RPMI7951 (cell line): Measurements from ENCODE around the gene BRI3. TPM values are rescaled to one million over a fixed set of nuclear protein-coding genes. Genes with fewer than 3 reads are reported as not detected.

Source experiments
- DNase-seq: peaks from one replicate; pipeline ENCODE4 v3.0.0-alpha.2; 2012; ENCODE audit warnings: low read depth
- total RNA-seq: library from RNA; depleted of rRNA; stranded (reverse); fragments of >200 nt; shearing (Covaris generic); gene quantifications from 2 replicates; pipeline ENCODE4 v1.2.3, GENCODE V29; 2014

The BRI3 gene
- total RNA-seq, 1 experiment from 2014 or later: 76.9 TPM

- DNase-seq: no peak
These were observed 5.4 kb downstream of the BRI3 start for GRCh38 chr7:98286701-98287485.

DNA sequence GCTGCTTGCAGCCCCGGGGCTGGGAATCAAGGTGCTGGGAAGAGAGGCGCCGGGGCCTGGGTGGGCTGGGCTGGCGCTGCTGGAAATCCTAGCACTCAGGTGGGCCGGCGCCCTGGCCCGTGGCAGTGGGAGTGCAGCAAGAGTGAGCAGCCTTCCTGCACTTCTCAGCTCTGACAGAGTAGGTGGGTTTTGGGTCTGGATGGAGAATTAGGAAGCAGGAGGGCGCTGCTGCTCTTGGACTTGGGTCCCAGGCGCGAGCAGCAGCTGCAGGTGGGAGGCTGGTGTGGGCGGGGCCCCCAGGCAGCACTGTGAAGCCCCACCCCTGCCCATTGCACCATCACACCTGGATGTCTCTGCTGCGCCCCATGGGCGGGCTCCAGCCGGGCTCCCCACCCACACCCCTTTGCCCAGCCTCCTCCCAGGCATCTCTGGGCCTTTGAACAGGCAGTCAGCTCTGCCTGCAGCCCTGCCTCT lies 6.0 kb downstream of the BRI3 start:
- DNase-seq: no peak

DNA sequence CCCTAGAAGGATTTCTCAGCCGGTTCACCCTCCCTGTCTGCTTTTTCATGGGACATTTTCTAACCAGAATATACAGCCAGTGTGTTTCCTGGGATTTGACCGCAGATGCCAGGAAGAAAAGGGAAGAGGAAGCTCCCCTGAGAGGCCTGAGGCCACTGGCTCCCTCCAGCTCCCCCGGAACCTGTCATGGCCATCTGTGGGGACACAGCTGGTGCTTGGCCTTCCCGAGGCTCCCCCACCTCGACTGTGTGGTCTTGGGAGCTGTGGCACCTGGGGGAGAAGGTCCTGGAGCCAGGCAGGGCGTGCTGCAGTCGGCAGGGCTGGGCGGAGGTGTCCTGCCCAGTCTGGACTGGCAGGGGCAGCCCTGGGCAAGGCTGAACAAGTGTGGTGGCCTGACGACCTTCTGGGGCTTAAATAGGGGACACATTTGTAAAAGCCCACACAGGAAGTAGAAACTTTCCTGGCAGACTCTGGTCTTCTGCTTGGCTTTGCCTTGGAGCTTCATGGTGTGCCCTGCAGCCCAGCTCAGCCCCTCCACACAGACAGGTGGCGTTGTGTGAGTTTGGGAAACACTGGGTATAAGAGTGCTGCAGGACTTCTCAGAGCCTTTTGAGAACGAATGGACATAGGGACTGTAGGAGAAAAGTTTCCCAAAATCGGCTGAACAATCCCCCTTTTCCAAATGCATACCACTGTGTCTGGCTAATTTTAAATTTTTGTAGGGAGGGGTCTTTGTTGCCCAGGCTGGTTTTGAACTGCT lies 6.8 kb downstream of the BRI3 start:
- DNase-seq: no peak

- no peak for DNase-seq
These were observed 7.9 kb downstream of the BRI3 start for GRCh38 chr7:98289333-98289875.

DNA sequence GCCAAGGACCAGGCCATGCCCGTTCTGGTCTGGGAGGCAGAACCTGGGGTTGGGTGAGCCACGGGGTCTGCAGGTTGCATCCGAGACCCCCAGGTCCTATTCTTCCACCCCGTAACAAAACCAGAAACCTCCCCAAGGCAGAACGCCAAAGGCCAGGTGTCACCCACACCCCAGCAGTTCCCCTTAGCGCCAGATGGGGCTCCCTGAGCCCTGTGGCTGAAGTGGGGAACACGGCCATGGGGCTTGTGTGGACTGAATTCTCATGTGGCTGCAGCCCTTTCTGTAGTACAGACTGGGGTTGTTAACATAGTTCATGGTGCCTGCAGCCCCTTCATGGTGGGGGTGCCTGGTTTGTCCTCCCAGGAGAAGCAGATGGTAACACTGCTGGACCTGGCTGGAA lies 10.2 kb downstream of the BRI3 start:
- no peak for DNase-seq

- no peak for DNase-seq
These were observed 11.8 kb downstream of the BRI3 start for GRCh38 chr7:98293265-98293664.

DNA sequence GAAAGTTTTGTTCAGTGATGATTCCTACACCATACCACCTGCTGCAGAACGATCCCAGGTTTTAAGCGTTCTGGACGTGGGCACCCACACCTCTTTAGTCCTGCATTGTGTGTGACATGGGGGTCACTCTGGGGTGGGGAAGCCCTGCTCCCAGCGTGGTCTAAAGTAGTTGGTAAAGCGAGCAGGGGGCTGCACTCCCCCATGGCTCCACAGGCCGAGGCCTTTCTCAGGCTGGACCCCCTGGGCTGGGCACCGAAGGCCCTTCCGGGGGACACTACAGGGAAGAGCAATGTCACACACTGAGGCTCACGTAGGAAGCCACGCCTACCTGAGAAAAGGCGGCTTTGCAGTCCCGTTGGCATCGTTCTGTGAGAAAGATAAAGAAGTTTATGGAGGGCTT lies 12.3 kb downstream of the BRI3 start:
- DNase-seq: no peak

DNA sequence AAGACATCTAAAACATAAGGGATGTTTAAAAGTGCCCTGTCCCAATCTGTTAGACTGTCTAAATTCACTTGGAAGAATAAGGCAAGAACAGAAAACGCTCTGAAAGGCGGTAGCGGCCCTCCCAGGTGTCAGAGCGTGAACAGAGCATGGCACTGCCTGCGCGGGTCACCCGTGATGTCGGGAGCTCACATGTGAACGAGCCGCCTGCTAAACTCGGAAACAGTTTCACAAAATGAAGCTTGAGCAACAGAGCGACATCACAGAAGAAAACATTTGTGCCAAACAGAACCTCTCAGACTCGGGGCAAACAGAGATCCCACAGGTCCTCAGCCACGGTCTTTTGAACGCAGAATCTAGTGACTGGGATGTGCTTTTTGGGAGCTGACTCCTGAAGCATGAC lies 12.8 kb downstream of the BRI3 start:
- DNase-seq: no peak

- DNase-seq: peak; percentile 42
These were observed 13.4 kb downstream of the BRI3 start for GRCh38 chr7:98294798-98295382.

DNA sequence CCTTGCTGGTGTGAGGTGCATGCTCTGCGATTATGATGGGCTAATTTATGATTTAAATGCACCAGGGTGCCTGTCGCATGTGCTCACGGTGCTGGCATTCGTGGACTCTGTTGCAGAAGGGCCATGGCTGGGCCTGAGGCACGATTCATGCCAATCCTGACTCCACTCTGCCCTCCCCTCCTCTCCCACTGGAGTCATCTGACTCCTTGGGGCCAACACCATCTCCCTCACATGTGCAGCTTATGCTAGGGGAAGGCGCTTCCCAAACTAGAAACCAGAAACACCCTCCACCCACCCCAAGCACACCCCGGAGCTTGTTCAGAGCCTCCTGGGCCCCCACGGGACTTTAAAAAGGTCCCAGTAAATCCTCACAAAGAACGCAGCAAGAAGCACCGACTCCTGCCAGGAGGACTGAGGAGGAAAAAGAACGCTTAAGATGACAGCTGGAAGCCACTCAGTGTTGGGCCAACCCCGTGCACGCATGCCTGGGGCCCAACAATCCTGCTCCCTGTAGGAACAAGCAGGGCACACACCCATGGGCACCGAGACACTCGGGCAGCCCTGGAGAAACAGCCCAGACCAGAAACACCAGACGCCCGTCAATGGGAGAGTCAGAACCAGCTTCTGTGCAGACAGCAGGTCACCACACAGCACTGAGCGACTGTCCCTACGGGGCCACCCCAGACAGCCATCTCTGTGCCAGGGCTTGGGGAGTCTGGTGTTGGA lies 14.1 kb downstream of the BRI3 start:
- no peak for DNase-seq

DNA sequence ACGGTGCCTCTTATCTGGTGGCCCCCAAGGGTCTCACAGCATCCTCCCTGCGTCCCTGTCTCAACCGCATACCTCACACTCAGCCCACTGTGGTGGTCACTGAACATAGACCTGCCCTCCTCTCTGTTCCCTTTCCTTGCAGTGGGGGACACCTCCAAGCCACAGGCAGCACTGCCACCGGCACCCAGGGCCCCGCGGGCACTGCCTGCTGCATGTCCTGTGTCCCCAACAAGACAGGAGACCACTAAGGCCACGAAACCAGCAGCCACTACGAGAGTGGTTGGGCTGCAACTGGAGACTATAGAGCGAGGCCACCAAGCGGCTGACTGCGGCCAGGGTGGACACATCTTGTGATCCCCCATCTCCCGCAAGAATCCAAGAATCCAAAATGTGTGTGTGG lies 15.3 kb downstream of the BRI3 start:
- DNase-seq: no peak

DNA sequence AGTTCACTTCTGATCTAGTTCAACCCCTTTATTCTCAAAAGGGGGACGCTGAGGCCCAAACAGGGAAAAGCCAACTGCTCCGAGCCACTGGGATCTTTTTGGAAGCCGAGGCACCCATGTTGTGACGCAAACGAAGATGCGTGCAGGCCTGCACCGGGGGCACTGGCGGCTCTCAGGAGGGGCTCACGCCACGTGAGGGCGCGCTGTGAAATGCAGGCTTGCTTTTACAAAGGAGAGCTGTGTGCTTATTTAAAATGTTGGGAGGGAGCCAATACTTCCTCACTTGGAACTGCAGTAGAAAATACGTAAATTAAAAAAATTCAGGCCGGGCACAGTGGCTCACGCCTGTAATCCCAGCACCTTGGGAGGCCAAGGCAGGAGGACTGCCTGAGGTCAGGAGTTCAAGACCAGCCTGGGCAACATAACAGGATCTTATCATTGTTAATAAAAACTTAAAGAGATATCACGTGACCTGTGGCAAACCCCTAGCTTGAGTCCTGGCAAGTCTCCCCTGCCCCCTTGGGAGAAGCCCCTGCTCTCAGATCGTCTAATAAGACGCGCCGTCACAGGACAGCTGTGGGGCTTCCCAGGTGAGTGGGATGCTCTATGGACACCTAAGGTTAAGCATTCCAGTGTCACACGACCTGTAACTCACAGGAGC lies 16.3 kb downstream of the BRI3 start:
- DNase-seq: no peak

GRCh38 chr7:98300595-98301372 lies 19.3 kb downstream of the BRI3 start:
- DNase-seq: no peak

DNA sequence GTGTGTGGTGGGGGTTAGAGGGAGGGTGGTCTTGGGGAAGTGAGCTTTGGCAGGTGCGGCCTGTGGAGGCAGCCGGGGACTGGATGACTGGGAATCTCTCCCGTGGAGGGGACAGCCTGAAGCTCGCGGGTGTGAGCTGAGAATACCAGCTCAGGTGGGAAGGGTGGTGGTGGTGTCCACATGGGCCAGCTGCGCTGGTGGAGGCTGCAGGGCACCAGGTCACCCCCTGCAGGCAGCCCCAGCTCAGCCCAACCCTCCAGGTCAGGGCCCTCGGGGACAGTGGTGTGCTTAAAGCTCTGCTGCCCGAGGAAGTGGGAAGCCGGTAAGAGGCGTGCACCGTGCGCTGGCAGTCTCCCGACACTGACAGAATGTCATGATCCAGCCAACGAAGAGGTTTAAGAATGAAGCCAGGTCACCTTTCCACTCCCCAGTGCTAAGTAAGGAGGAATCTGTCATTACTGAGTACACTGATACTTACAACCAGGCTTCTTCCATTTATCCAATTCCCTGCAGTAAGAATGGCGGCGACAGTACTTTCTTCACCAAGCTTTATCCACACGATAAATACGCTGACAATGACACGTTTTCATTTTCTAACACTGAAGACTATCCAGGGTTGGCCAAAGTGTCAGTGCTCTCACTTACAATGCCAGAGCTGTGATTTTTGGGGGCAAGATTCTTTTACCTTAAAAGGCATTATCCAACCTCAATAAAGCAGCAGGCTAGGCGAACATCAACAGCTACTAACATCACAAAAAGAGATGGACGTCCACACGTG lies 20.4 kb downstream of the BRI3 start:
- DNase-seq: no peak

DNA sequence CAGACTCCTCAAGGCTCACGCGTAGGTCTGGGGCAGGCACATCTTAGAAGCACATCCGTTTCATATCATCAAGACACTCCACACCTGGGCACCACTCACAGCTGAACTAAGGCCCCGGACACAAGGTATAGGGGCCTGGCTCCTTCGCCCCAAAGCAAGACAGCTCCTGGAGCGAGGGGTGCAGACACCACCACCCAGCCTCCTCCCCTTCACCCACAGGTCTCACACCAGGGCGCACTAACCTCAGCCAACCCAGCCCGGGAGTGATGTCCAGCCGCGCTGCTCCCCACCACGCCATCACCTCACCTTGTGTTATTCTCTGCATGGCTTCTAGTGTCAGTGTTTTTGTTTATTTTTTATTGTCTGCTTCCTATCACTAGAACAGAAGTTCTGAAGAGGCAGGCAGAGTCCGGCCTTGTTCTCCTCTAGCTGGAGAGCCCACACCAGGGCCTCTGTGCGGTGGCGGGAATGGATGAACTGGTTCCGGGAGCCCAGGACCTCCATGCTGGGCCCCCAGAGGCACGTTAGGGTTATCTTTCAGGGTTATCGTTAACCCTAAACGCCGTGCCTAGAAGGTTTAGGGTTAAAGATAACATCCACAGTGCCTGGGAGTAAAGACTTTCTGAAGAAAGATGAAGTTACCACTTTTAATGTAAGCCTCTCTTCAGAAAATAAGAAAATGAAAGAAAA lies 21.8 kb downstream of the BRI3 start:
- no peak for DNase-seq

DNA sequence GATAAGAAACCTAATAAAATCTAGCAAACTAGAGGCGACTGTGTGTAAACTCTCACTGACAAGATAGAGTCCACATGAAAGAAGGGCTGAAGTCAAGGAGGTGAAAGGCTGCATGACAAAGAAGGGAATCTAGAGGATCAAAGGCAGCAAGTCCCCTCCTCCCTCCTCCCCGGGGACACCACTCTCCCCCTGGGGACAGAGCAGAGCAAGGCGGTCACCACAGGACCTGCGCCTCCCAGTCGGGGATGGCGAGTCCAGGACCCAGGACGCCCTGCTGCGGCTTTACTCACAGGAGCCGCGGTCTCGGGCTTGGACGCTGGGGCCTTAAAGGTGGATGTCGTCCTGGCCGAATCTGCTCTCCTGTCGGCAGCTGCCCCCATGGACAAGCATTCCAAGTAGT lies 22.4 kb downstream of the BRI3 start:
- DNase-seq: no peak

DNA sequence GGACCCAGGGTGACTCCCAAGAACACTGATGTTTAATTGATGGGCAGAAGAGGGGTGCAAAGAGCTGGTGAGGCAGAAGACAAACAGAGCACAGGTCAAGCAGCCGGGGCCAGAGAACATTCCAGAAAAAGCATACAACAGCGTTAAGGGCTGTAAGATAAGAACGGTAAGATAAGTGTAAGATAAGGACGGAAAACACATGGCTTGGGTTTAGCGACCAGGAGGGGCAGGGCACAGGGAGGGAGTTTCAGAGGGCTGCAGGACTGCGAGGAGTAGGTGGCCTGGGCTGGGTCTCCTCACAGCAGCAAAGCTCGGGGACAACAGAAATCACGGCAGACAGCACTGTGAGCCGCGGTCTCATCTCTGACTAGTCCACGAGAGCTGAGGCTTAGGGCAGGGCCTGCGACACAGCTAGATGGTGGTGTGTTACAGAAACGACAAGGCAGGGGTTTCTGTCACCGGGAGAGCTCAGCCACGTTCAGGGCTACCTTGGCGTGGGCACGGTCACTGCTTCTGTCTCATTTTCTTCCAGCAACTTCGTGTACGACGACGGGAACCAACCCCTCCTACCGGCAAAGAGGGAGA lies 24.6 kb downstream of the BRI3 start:
- DNase-seq: no peak

DNA sequence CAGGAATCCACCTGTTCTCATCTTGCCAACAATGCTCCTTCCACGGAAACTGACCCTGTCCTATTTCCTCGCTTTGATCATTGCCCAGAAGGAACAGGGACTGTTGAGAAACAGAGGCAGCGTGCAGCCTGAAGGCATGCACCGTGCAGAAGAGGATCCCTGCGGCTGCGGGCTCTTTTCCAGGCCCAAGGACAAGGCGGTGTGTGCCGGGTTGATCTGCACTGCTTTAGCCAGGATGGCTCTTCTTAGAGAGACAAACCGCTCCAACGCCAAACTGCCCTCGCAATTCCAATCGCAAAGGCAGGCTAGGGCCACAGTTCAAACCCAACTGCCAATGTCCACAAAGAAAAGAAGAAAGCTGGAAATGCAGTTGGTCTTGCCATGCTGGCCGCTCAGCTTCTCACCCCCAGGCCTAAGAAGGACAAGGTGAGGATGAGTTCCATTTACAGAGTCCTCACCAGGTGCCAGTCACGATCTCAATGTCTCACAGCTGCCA lies 26.5 kb downstream of the BRI3 start:
- DNase-seq: no peak

DNA sequence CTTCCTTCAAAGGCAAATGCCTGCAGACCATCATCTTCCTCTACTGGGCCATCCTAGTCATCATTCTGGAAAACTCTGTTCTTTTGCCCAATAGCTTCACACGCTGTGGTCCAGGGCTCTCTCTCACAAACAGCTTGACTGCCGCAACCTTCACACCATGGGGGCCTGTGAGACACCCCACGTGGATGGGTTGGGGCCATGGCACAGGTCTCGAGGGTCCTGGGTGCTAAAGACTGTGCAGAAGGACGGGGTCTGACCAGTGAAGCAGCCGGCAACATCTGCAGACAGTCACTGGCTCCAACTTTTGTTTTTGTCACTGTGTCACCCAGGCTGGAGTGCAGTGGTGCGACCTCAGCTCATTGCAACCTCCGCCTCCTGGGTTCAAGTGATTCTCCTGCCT lies 28.1 kb downstream of the BRI3 start:
- DNase-seq: no peak
